H1 (cell line): Measurements from ENCODE around the gene ZNRF2. TPM values are rescaled to one million over a fixed set of nuclear protein-coding genes. Genes with fewer than 3 reads are reported as not detected.

Experiments
- CTCF ChIA-PET: fragments of 300-600 bp; sonication (Branson Sonifier 250); formaldehyde crosslinking; loops from one replicate; lab custom pipeline; 2021; ENCODE audit not compliant: partially characterized antibody; lab: Charles Lee
- POLR2A ChIA-PET: fragments of 300-600 bp; sonication (Branson Sonifier 250); formaldehyde crosslinking; loops from one replicate; lab custom pipeline; 2021; ENCODE audit warnings: inconsistent platforms; ENCODE audit not compliant: partially characterized antibody; lab: Charles Lee
- DNase-seq, 2 experiments: peaks; one replicate each; pipeline versions ENCODE4 v3.0.0 to v3.0.0-alpha.2; 2010 to 2022; ENCODE audit warnings: low spot score in 2 of 2, low read depth in 1 of 2, mixed read lengths in 1 of 2
- FAIRE-seq: peaks from 2 replicates; lab custom pipeline; 2011; peaks lifted over from hg19 to GRCh38; lab: Jason Lieb, UNC
- H2AFZ ChIP-seq: 2 replicates; pipeline ENCODE4 v1.8.1; 2012; ENCODE audit warnings: low read length, inconsistent platforms
- H2AK5ac ChIP-seq: 2 replicates; pipeline ENCODE4 v1.6.1; 2013; ENCODE audit warnings: low read depth, low read length
- H2BK120ac ChIP-seq: replicated peaks from 2 replicates; pipeline ENCODE3; 2013; ENCODE audit warnings: low read depth, low read length, inconsistent platforms
- H2BK12ac ChIP-seq: 2 replicates; pipeline ENCODE4 v1.6.1; 2013; ENCODE audit warnings: low read depth, low read length
- H2BK15ac ChIP-seq: 2 replicates; pipeline ENCODE4 v1.6.1; 2013; ENCODE audit warnings: low read length
- H2BK20ac ChIP-seq: 2 replicates; pipeline ENCODE4 v1.6.1; 2013; ENCODE audit warnings: low read length
- H2BK5ac ChIP-seq: 2 replicates; pipeline ENCODE4 v1.6.1; 2013; ENCODE audit warnings: low read depth, low read length
- H3K14ac ChIP-seq: 2 replicates; pipeline ENCODE4 v1.6.1; 2013; ENCODE audit warnings: inconsistent platforms; ENCODE audit not compliant: insufficient read length
- H3K18ac ChIP-seq: 2 replicates; pipeline ENCODE4 v1.6.1; 2013; ENCODE audit warnings: low read length; ENCODE audit errors: extremely low read depth
- H3K23ac ChIP-seq: 2 replicates; pipeline ENCODE4 v1.6.1; 2013; ENCODE audit warnings: inconsistent platforms; ENCODE audit not compliant: insufficient read length
- H3K23me2 ChIP-seq: 2 replicates; pipeline ENCODE4 v1.6.1; 2013; ENCODE audit warnings: low read depth, low read length
- H3K27ac ChIP-seq: 2 replicates; pipeline ENCODE4 v1.6.1; 2011; ENCODE audit warnings: low read depth, low read length, inconsistent platforms
- H3K27me3 ChIP-seq, 4 experiments: replicated peaks in 1 of 4; 1 replicate in 1 of 4; 2 replicates in 3 of 4; pipeline versions ENCODE4 v1.6.1 to v1.8.1; 2011 to 2013; ENCODE audit warnings: low read length in 3 of 4, mild to moderate bottlenecking in 3 of 4, inconsistent platforms in 2 of 4, mixed read lengths in 2 of 4, moderate library complexity in 1 of 4; ENCODE audit not compliant: control insufficient read depth in 3 of 4, insufficient read depth in 3 of 4; ENCODE audit errors: extremely low read depth in 1 of 4
- H3K36me3 ChIP-seq, 4 experiments: 2 replicates each; pipeline versions ENCODE4 v1.6.1 to v1.8.1; 2011 to 2013; ENCODE audit warnings: mild to moderate bottlenecking in 4 of 4, low read length in 3 of 4, moderate library complexity in 2 of 4, control low read depth in 1 of 4, inconsistent platforms in 1 of 4; ENCODE audit not compliant: insufficient read depth in 4 of 4, control insufficient read depth in 2 of 4
- H3K4ac ChIP-seq: replicated peaks from 2 replicates; pipeline ENCODE3; 2013; ENCODE audit warnings: low read length, low read depth, mixed read lengths, inconsistent platforms; ENCODE audit not compliant: insufficient read length
- H3K4me1 ChIP-seq, 4 experiments: replicated peaks in 1 of 4; 1 replicate in 1 of 4; 2 replicates in 3 of 4; pipeline versions ENCODE4 v1.6.1 to v1.8.1; 2011 to 2013; ENCODE audit warnings: low read length in 3 of 4, inconsistent platforms in 2 of 4, mixed read lengths in 1 of 4; ENCODE audit not compliant: insufficient read depth in 4 of 4, control insufficient read depth in 3 of 4
- H3K4me2 ChIP-seq, 2 experiments: 2 replicates each; pipeline versions ENCODE4 v1.6.1 to v1.8.1; 2011 to 2013; ENCODE audit warnings: low read depth in 2 of 2, low read length in 2 of 2, control low read depth in 1 of 2, inconsistent platforms in 1 of 2, mild to moderate bottlenecking in 1 of 2; ENCODE audit not compliant: insufficient read depth in 1 of 2
- H3K4me3 ChIP-seq, 4 experiments: fragments of 200-600, 300-600 bp in 1 of 4; sonication (generic), shearing (Covaris generic), sonication (Bioruptor Twin) in 1 of 4; 2 replicates each; pipeline versions ENCODE4 v1.5.1 to v1.8.1; 2011 to 2016; ENCODE audit warnings: low read length in 4 of 4, low read depth in 3 of 4, control low read depth in 2 of 4, inconsistent platforms in 2 of 4, mild to moderate bottlenecking in 2 of 4, mixed read lengths in 1 of 4, moderate library complexity in 1 of 4; ENCODE audit not compliant: insufficient read depth in 2 of 4; ENCODE audit errors: extremely low read depth in 1 of 4
- H3K56ac ChIP-seq: replicated peaks from 2 replicates; pipeline ENCODE3; 2013; ENCODE audit warnings: low read depth, mild to moderate bottlenecking, mixed read lengths, low read length, inconsistent platforms; ENCODE audit not compliant: insufficient read length
- H3K79me1 ChIP-seq: 2 replicates; pipeline ENCODE4 v1.6.1; 2013; ENCODE audit warnings: low read depth, low read length, control low read depth
- H3K79me2 ChIP-seq, 2 experiments: 2 replicates each; pipeline versions ENCODE4 v1.6.1 to v1.8.1; 2012 to 2013; ENCODE audit warnings: low read length in 2 of 2, mild to moderate bottlenecking in 2 of 2, inconsistent platforms in 1 of 2; ENCODE audit not compliant: insufficient read depth in 2 of 2, control insufficient read depth in 1 of 2
- H3K9ac ChIP-seq, 4 experiments: replicated peaks in 1 of 4; 1 replicate in 1 of 4; 2 replicates in 3 of 4; pipeline versions ENCODE4 v1.6.1 to v1.8.1; 2011 to 2013; ENCODE audit warnings: low read depth in 3 of 4, low read length in 3 of 4, control low read depth in 2 of 4, mild to moderate bottlenecking in 2 of 4, moderate library complexity in 2 of 4, inconsistent platforms in 1 of 4; ENCODE audit errors: extremely low read depth in 1 of 4
- H3K9me3 ChIP-seq, 2 experiments: 2 replicates each; pipeline versions ENCODE4 v1.6.1 to v1.8.1; 2012 to 2013; ENCODE audit warnings: mild to moderate bottlenecking in 2 of 2, moderate library complexity in 2 of 2, control low read depth in 1 of 2, inconsistent platforms in 1 of 2, low read depth in 1 of 2, low read length in 1 of 2, mixed read lengths in 1 of 2; ENCODE audit not compliant: insufficient read depth in 2 of 2
- H4K20me1 ChIP-seq, 2 experiments: replicated peaks in 1 of 2; 2 replicates each; pipeline versions ENCODE3 to v1.8.1; 2011 to 2013; ENCODE audit warnings: inconsistent platforms in 2 of 2, low read length in 2 of 2, mild to moderate bottlenecking in 1 of 2; ENCODE audit not compliant: insufficient read depth in 2 of 2, control insufficient read depth in 1 of 2
- H4K5ac ChIP-seq: 2 replicates; pipeline ENCODE4 v1.6.1; 2013; ENCODE audit warnings: low read length, low read depth, mixed read lengths, inconsistent platforms; ENCODE audit not compliant: insufficient read length
- H4K8ac ChIP-seq: 2 replicates; pipeline ENCODE4 v1.8.0; 2013; ENCODE audit warnings: mild to moderate bottlenecking, moderate library complexity, low read length, inconsistent platforms; ENCODE audit not compliant: insufficient read depth; ENCODE audit errors: extremely low read depth
- H4K91ac ChIP-seq: replicated peaks from 2 replicates; pipeline ENCODE3; 2013; ENCODE audit warnings: low read length, mixed read lengths, inconsistent platforms; ENCODE audit not compliant: insufficient read length
- ATF2 ChIP-seq: IDR thresholded peaks from 2 replicates; pipeline ENCODE4 v1.6.1; 2012; ENCODE audit warnings: low read length, inconsistent platforms
- BCL11A ChIP-seq, 2 experiments: IDR thresholded peaks; one replicate each; pipeline ENCODE4 v1.6.1; 2011; ENCODE audit warnings: low read depth in 2 of 2, low read length in 2 of 2, mild to moderate bottlenecking in 2 of 2
- CHD2 ChIP-seq: IDR thresholded peaks from 2 replicates; pipeline ENCODE4 v1.6.1; 2012; ENCODE audit warnings: low read length, improper control_type of control experiment
- JUND ChIP-seq: IDR thresholded peaks from 2 replicates; pipeline ENCODE4 v1.6.1; 2011; ENCODE audit warnings: mild to moderate bottlenecking, improper control_type of control experiment, low read length
- KDM1A ChIP-seq: fragments of 200-600, 300-600 bp; sonication (generic); IDR thresholded peaks from 2 replicates; pipeline ENCODE4 v1.7.1; 2016; ENCODE audit warnings: mild to moderate bottlenecking, low read length, borderline replicate concordance
- RBBP5 ChIP-seq: IDR thresholded peaks from 2 replicates; pipeline ENCODE4 v1.7.1; 2012; ENCODE audit warnings: low read depth, mild to moderate bottlenecking, inconsistent platforms, low read length, moderate library complexity, borderline replicate concordance
- RXRA ChIP-seq: IDR thresholded peaks from 2 replicates; pipeline ENCODE4 v1.6.1; 2011; ENCODE audit warnings: low read depth, mild to moderate bottlenecking, low read length, moderate library complexity; ENCODE audit not compliant: insufficient read depth
- SIX5 ChIP-seq: IDR thresholded peaks from 2 replicates; pipeline ENCODE4 v1.6.1; 2011; ENCODE audit warnings: mild to moderate bottlenecking, low read depth, low read length
- SRF ChIP-seq: IDR thresholded peaks from 2 replicates; pipeline ENCODE4 v1.6.1; 2011; ENCODE audit warnings: mild to moderate bottlenecking, low read depth, low read length, moderate library complexity
- SUZ12 ChIP-seq: fragments of 200-600 bp; sonication (generic); IDR thresholded peaks from 2 replicates; pipeline ENCODE4 v1.6.1; 2012; ENCODE audit warnings: mild to moderate bottlenecking, inconsistent platforms, low read length, moderate library complexity, mixed read lengths
- TAF7 ChIP-seq: optimal IDR thresholded peaks from 2 replicates; pipeline ENCODE3; 2011; ENCODE audit warnings: low read depth, mild to moderate bottlenecking, inconsistent platforms, low read length, moderate library complexity, borderline replicate concordance
- TCF12 ChIP-seq: IDR thresholded peaks from 2 replicates; pipeline ENCODE4 v1.6.1; 2011; ENCODE audit warnings: low read depth, mild to moderate bottlenecking, low read length
- TEAD4 ChIP-seq: IDR thresholded peaks from 2 replicates; pipeline ENCODE4 v1.6.1; 2012; ENCODE audit warnings: low read depth, low read length, inconsistent platforms, mixed read lengths
- YY1 ChIP-seq: IDR thresholded peaks from 2 replicates; pipeline ENCODE4 v1.6.1; 2011; ENCODE audit warnings: low read depth, mild to moderate bottlenecking, low read length
- WGBS, 2 experiments: shearing (Covaris generic) in 1 of 2; methylation state at CpG; one replicate each; pipeline versions ENCODE4 v1.1.6 to v1.1.7; 2013 to 2015; ENCODE audit warnings: low lambda C conversion rate in 2 of 2, mixed read lengths in 2 of 2, inconsistent platforms in 1 of 2, low coverage in 1 of 2, missing lambda C conversion rate in 1 of 2; ENCODE audit not compliant: insufficient replicate concordance in 2 of 2, insufficient coverage in 1 of 2, insufficient read length in 1 of 2; ENCODE audit errors: extremely low coverage in 1 of 2, missing lambda C conversion rate in 1 of 2; 5-methylcytosine and 5-hydroxymethylcytosine counted together
- polyA plus RNA-seq, 7 experiments: library from polyadenylated mRNA; depleted of rRNA in 3 of 7; stranded (reverse) in 5 of 7; unstranded in 2 of 7; fragments of >200 nt in 5 of 7; fragments of 200-250 nt in 2 of 7; gene quantifications; 1 replicate in 5 of 7; 2 replicates in 1 of 7; 4 replicates in 1 of 7; pipeline versions ENCODE4 v1.2.1 to v1.2.3, GENCODE V29; 2011 to 2013; ENCODE audit warnings: missing spikeins in 2 of 7, mixed read lengths in 2 of 7
- total RNA-seq: library from RNA; stranded (reverse); fragmentation: NEBNext Ultra II Directional; extraction: Animal tissue kit (Norgen Biotek cat#: 25700); gene quantifications from 2 replicates; pipeline ENCODE4 v1.2.1, GENCODE V29; 2021

ZNRF2 gene
- total and polyA plus RNA-seq, 2 of the 8 experiments (the other 6 are each of a cell fraction or from before 2014, with no cell fraction given), result 2.9 to 16.2 TPM

DNA sequence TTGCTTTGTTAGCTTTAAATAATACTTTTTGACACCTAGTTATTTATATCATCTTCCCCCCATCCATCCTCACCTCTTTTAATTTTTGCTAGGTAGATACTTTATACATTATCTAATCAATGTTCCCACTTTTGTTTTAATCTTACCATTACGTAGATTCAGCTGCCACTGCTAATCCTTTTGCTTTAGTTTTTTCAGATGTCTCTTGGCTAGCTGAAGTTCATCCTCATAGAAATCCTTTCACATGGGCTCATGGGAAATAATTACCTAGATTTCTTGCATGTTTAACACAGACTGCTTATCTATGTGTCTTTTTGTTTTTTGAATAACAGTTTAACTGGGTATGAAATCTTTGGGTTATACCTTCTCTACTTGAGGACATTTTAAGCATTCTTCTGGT lies 60.1 kb downstream of the ZNRF2 start:
- FAIRE-seq, result no peak
- Histone ChIP-seq H2BK5ac (no peak overlapping the region), H4K20me1 (no peaks in the 10 kb centered on the region), H3K4me3 (no peak overlapping the region), H3K4ac (no peak overlapping the region), H2AK5ac (no peak overlapping the region), H3K79me2 (peaks cover 0 to 80% of the 10 kb centered on the region in 2 experiments; a peak in 2 of 4 replicates), H3K9ac (no peak overlapping the region), H3K23ac (no peak overlapping the region), H3K18ac (no peak overlapping the region), H3K4me1 (peaks cover 0 to 12% (median 4%) of the 10 kb centered on the region in 4 experiments; a peak in 2 of 7 replicates), H3K36me3 (no peaks in the 10 kb centered on the region), H4K91ac (no peak overlapping the region), H2BK12ac (no peak overlapping the region), H4K5ac (no peak overlapping the region), H3K23me2 (no peaks in the 10 kb centered on the region), H2AFZ (no peak overlapping the region), H3K14ac (no peak overlapping the region), H3K27me3 (no peaks in the 10 kb centered on the region), H2BK120ac (no peak overlapping the region), H3K79me1 (no peaks in the 10 kb centered on the region), H4K8ac (no peak overlapping the region), H3K27ac (no peak overlapping the region), H3K9me3 (no peaks in the 10 kb centered on the region), H3K56ac (no peak overlapping the region), H2BK15ac (no peak overlapping the region), H2BK20ac (no peak overlapping the region), H3K4me2 (no peak overlapping the region)
- WGBS, 2 experiments, result 86% methylated on average over 1 of the region's 1 CpG; no CpG with 5 or more reads in 1 of the 2 experiments
- ChIA-PET POLR2A (no interaction called here), CTCF (interaction anchor here (1.0 to 1.4 kb wide), 2 partner anchors 13 to 178 kb away, joined by 3 read pairs; no protein-coding TSS in a partner anchor)
- DNase-seq, result no peak
- TF ChIP-seq BCL11A (IDR thresholded peaks at IDR 0.05; ENCODE audit: low read depth in 2 of 2, low read length in 2 of 2) (no peak), TAF7 (no peak), KDM1A (no peak), RBBP5 (no peak), TEAD4 (no peak), CHD2 (no peak), ATF2 (no peak), SUZ12 (no peak), JUND (no peak), RXRA (no peak), SRF (no peak), TCF12 (no peak), SIX5 (no peak), YY1 (no peak)
